HCT116 (cell line): Measurements from ENCODE around the gene COPS2.

Experiments used
- TCF7L2 ChIP-seq: IDR thresholded peaks from 2 replicates; pipeline ENCODE4 v1.7.0; 2011; ENCODE audit warnings: borderline replicate concordance, inconsistent platforms; ENCODE audit not compliant: insufficient read depth, insufficient read length; ENCODE audit errors: extremely low read depth
- TF ChIP-seq, protein P1 (sequence below), 3 experiments: fragments of 200-600 bp in 1 of 3; sonication (generic) in 1 of 3; IDR thresholded peaks in 2 of 3; conservative IDR thresholded peaks in 1 of 3; 2 replicates each; pipeline ENCODE4 v1.5.1; 2012 to 2017; ENCODE audit warnings: low read depth in 2 of 3, low read length in 2 of 3, antibody characterized with exemption in 1 of 3, borderline replicate concordance in 1 of 3, control low read depth in 1 of 3, mild to moderate bottlenecking in 1 of 3, mixed read lengths in 1 of 3, mixed run types in 1 of 3, moderate library complexity in 1 of 3; ENCODE audit not compliant: insufficient read depth in 1 of 3

DNA sequence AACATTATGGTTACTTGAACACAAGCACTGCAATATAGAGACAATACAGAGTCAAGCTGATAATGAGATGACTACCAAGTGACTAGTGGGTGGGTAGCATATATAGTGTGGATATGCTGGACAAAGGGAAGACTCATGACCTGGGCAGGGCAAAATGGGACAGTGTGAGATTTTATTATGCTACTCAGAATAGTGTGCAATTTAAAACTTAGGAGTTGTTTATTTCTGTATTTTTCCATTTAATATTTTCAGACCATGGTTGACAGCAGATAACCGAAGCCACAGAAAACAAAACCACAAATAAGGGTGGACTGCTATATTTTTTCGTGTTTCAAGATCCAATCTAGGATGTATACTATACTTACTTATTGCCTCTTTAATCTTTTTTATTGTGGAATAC lies 34.2 kb upstream of the COPS2 start:
- TF ChIP-seq, protein P1, sequence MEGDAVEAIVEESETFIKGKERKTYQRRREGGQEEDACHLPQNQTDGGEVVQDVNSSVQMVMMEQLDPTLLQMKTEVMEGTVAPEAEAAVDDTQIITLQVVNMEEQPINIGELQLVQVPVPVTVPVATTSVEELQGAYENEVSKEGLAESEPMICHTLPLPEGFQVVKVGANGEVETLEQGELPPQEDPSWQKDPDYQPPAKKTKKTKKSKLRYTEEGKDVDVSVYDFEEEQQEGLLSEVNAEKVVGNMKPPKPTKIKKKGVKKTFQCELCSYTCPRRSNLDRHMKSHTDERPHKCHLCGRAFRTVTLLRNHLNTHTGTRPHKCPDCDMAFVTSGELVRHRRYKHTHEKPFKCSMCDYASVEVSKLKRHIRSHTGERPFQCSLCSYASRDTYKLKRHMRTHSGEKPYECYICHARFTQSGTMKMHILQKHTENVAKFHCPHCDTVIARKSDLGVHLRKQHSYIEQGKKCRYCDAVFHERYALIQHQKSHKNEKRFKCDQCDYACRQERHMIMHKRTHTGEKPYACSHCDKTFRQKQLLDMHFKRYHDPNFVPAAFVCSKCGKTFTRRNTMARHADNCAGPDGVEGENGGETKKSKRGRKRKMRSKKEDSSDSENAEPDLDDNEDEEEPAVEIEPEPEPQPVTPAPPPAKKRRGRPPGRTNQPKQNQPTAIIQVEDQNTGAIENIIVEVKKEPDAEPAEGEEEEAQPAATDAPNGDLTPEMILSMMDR (IDR thresholded peaks at IDR 0.05 in 2 of 3, conservative IDR thresholded peaks at IDR 0.05 in 1 of 3; ENCODE audit: borderline replicate concordance in 1 of 3, insufficient read depth in 1 of 3, low read depth in 2 of 3, low read length in 2 of 3), result no peak
- no peak for TF ChIP-seq TCF7L2
